H1 (cell line): ENCODE measurements around the gene CD58. TPM values are rescaled to one million over a fixed set of nuclear protein-coding genes. Genes with fewer than 3 reads are reported as not detected.

Experiments
- CHD7 ChIP-seq: fragments of 300-600 bp; sonication (generic); IDR thresholded peaks from 2 replicates; pipeline ENCODE4 v1.7.1; 2012; ENCODE audit warnings: low read length, moderate library complexity, mild to moderate bottlenecking, inconsistent platforms; ENCODE audit not compliant: insufficient replicate concordance
- CTCF ChIP-seq, 3 experiments: IDR thresholded peaks; 1 replicate in 2 of 3; 2 replicates in 1 of 3; pipeline versions ENCODE4 v1.5.1 to v1.6.1; 2011; ENCODE audit warnings: low read length in 3 of 3, mild to moderate bottlenecking in 3 of 3, inconsistent platforms in 2 of 3, low read depth in 1 of 3, moderate library complexity in 1 of 3; ENCODE audit not compliant: insufficient read depth in 1 of 3; ENCODE audit errors: control extremely low read depth in 1 of 3
- EGR1 ChIP-seq: IDR thresholded peaks from 2 replicates; pipeline ENCODE4 v1.6.1; 2011; ENCODE audit warnings: low read depth, low read length, borderline replicate concordance
- SAP30 ChIP-seq: fragments of 300-600 bp; sonication (generic); IDR thresholded peaks from 2 replicates; pipeline ENCODE4 v1.7.1; 2012; ENCODE audit warnings: low read length, moderate library complexity, mild to moderate bottlenecking, inconsistent platforms; ENCODE audit not compliant: insufficient read depth, insufficient replicate concordance
- polyA plus RNA-seq, 7 experiments: library from polyadenylated mRNA; depleted of rRNA in 3 of 7; stranded (reverse) in 5 of 7; unstranded in 2 of 7; fragments of >200 nt in 5 of 7; fragments of 200-250 nt in 2 of 7; gene quantifications; 1 replicate in 5 of 7; 2 replicates in 1 of 7; 4 replicates in 1 of 7; pipeline versions ENCODE4 v1.2.1 to v1.2.3, GENCODE V29; 2011 to 2013; ENCODE audit warnings: missing spikeins in 2 of 7, mixed read lengths in 2 of 7
- total RNA-seq: library from RNA; stranded (reverse); fragmentation: NEBNext Ultra II Directional; extraction: Animal tissue kit (Norgen Biotek cat#: 25700); gene quantifications from 2 replicates; pipeline ENCODE4 v1.2.1, GENCODE V29; 2021
- TF ChIP-seq, protein P1 (sequence below): IDR thresholded peaks from 2 replicates; pipeline ENCODE4 v1.6.1; 2012; ENCODE audit warnings: inconsistent platforms

CD58 gene
- total and polyA plus RNA-seq, 2 of the 8 experiments (the other 6 are each of a cell fraction or from before 2014, with no cell fraction given), result 5.3 to 5.5 TPM

GRCh38 chr1:116508984-116509980, 61.5 kb downstream of the CD58 start (continued):
- TF ChIP-seq CHD7 (no peak), SAP30 (no peak), EGR1 (no peak), CTCF (IDR thresholded peaks at IDR 0.05; ENCODE audit: control extremely low read depth in 1 of 3, insufficient read depth in 1 of 3, low read depth in 1 of 3, low read length in 3 of 3) (no peak)
- TF ChIP-seq, protein P1, sequence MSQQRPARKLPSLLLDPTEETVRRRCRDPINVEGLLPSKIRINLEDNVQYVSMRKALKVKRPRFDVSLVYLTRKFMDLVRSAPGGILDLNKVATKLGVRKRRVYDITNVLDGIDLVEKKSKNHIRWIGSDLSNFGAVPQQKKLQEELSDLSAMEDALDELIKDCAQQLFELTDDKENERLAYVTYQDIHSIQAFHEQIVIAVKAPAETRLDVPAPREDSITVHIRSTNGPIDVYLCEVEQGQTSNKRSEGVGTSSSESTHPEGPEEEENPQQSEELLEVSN, result no peak
